LNCAP (cell line): ENCODE measurements around the gene HMCN2.

Experiments
- TF ChIP-seq, protein P1 (sequence below): fragments of 450-650 bp; IDR thresholded peaks from 2 replicates; pipeline ENCODE4 v1.5.1; 2017; ENCODE audit warnings: mild to moderate bottlenecking

HMCN2 gene

DNA sequence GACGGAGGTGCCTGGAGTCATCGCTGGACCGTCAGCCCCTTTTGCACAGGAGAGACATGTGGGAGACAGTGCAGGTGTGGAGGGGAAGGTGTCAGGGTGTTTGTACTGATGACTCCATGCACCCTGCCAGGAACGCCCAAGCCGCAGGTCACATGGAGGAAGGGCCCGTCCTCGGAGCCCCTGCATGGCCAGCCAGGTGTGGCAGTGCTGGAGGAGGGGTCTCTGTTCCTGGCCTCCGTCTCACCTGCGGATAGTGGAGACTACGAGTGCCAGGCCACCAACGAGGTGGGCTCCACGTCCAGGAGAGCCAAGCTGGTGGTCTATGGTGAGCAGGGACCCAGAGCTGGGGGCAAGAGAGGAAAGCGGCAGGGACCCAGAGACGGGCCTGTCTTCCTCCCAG is 81.5 kb downstream of the HMCN2 start:
- TF ChIP-seq, protein P1, sequence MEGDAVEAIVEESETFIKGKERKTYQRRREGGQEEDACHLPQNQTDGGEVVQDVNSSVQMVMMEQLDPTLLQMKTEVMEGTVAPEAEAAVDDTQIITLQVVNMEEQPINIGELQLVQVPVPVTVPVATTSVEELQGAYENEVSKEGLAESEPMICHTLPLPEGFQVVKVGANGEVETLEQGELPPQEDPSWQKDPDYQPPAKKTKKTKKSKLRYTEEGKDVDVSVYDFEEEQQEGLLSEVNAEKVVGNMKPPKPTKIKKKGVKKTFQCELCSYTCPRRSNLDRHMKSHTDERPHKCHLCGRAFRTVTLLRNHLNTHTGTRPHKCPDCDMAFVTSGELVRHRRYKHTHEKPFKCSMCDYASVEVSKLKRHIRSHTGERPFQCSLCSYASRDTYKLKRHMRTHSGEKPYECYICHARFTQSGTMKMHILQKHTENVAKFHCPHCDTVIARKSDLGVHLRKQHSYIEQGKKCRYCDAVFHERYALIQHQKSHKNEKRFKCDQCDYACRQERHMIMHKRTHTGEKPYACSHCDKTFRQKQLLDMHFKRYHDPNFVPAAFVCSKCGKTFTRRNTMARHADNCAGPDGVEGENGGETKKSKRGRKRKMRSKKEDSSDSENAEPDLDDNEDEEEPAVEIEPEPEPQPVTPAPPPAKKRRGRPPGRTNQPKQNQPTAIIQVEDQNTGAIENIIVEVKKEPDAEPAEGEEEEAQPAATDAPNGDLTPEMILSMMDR, result no peak

GRCh38 chr9:130347931-130348330 is 82.4 kb downstream of the HMCN2 start:
- TF ChIP-seq, protein P1, result no peak

DNA sequence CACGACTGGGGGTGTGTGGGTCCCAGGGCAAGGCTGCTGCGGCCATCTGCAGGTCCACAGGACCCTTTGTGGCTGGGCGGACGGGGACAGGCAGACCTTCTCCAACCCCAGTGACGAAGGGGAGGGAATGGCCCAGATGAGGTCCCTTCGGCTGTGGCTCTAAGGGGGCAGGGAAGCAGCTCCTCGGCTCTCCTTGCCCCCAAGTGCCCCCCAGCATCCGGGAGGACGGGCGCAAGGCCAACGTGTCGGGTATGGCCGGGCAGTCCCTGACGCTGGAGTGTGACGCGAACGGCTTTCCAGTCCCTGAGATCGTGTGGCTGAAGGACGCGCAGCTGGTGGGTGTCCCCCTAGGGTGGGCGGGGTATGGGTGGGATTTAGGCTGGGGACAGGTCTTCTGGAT is 82.8 kb downstream of the HMCN2 start:
- TF ChIP-seq, protein P1, result no peak

DNA sequence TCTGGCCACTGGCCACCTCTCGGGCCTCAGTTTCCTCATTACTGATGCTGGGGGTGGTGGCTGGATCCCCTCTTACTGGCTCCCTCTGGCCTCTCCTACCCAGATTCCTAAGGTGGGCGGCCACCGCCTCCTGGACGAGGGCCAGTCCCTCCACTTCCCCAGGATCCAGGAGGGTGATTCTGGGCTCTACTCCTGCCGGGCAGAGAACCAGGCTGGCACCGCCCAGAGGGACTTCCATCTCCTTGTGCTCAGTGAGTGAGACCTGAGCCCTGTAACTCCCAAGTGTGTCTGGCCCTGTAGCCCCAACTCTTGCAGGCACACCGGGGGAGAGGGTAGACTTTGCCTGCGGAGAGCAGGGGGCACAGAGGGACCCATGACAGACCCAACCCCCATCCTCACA is 83.3 kb downstream of the HMCN2 start:
- TF ChIP-seq, protein P1, result no peak

GRCh38 chr9:130349398-130349797 is 83.8 kb downstream of the HMCN2 start:
- TF ChIP-seq, protein P1, result no peak

- TF ChIP-seq, protein P1, result no peak
These were observed 85.8 kb downstream of the HMCN2 start for GRCh38 chr9:130351343-130351742.

- TF ChIP-seq, protein P1, result no peak
These were observed 86.5 kb downstream of the HMCN2 start for GRCh38 chr9:130352081-130352480.

DNA sequence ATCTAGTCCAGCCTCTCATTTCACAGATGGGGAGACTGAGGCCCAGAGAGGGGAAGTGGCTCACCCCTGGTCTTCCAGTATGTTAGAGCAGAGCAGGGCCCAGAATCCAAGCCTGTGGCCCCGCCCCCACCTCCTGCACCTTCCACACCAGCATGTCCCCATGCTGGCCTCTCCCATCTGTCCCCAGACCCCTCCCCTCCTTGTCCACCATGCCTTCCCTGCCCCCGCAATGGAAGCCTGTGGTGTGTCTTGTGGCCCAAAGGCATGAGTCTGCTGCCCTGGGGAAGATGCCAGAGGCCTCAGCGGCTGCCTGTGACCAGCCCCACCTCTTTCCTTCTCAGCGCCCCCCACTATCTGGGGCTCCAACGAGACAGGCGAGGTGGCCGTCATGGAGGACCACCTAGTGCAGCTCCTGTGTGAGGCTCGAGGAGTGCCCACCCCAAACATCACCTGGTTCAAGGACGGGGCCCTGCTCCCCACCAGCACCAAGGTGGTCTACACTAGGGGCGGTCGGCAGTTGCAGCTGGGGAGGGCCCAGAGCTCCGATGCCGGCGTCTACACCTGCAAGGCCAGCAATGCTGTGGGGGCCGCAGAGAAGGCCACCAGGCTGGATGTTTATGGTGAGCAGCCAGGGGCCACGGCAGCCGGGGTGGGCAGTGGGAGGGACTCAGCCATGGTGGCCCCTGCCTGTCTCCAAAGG is 87.2 kb downstream of the HMCN2 start:
- TF ChIP-seq, protein P1, result no peak
